Measurements from ENCODE around the gene DOCK10.

DNA sequence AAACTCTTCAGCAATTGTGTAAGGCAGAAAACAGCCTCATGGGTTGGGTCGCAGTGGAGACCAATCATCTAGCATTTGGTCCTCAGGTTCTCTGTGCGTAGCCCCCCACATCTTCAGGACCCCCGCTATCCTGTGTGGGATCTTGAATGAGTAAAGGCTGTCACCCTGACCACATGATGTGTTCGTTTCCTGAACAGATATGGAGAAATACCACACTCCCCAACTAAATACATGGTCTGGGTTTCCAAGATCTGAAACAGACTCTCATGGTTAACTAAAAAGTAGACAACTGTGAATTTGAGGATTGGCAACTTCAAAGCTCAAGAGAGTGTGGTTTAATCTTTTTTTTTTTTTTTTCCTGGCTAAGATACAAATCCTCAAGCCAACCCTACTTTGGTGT, 23.2 kb downstream of the DOCK10 start:
- TF ChIP-seq, protein P1, sequence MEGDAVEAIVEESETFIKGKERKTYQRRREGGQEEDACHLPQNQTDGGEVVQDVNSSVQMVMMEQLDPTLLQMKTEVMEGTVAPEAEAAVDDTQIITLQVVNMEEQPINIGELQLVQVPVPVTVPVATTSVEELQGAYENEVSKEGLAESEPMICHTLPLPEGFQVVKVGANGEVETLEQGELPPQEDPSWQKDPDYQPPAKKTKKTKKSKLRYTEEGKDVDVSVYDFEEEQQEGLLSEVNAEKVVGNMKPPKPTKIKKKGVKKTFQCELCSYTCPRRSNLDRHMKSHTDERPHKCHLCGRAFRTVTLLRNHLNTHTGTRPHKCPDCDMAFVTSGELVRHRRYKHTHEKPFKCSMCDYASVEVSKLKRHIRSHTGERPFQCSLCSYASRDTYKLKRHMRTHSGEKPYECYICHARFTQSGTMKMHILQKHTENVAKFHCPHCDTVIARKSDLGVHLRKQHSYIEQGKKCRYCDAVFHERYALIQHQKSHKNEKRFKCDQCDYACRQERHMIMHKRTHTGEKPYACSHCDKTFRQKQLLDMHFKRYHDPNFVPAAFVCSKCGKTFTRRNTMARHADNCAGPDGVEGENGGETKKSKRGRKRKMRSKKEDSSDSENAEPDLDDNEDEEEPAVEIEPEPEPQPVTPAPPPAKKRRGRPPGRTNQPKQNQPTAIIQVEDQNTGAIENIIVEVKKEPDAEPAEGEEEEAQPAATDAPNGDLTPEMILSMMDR (IDR thresholded peaks at IDR 0.05): no peak
- TF ChIP-seq EZH2 (IDR thresholded peaks at IDR 0.05; ENCODE audit: borderline replicate concordance, insufficient read depth, low read depth, low read length, poor library complexity, severe bottlenecking): no peak
